ENCODE measurements around the gene KASH5.
"Not testable (repeated sequence)": the region's sequence is repeated elsewhere in the genome, so short reads cannot be mapped to it uniquely, and the experiment has no call there.

KASH5 gene

GRCh38 chr19:49436381-49437017 lies 48.5 kb downstream of the KASH5 start:
- no peak for DNase-seq (ENCODE audit: low spot score)

- DNase-seq (ENCODE audit: low spot score), result no peak
Measured at GRCh38 chr19:49437231-49437630, 49.2 kb downstream of the KASH5 start.

- DNase-seq (ENCODE audit: low spot score), result no peak
Measured at GRCh38 chr19:49438261-49438660, 50.2 kb downstream of the KASH5 start.

GRCh38 chr19:49439836-49440235 lies 51.8 kb downstream of the KASH5 start:
- no peak for DNase-seq (ENCODE audit: low spot score)

GRCh38 chr19:49440439-49441209 lies 52.6 kb downstream of the KASH5 start:
- DNase-seq (ENCODE audit: low spot score), result no peak

GRCh38 chr19:49441210-49441959 lies 53.3 kb downstream of the KASH5 start, which contains the start of gene SLC17A7:
SLC17A7 (minus strand) TSS chr19:49441527; CDS start chr19:49441379, 148 bp downstream.
- DNase-seq (ENCODE audit: low spot score), result peak; percentile 42

- DNase-seq (ENCODE audit: low spot score), result no peak
Measured at GRCh38 chr19:49441960-49442350, 53.9 kb downstream of the KASH5 start.

GRCh38 chr19:49442354-49442753 lies 54.3 kb downstream of the KASH5 start:
- peak; percentile 50 for DNase-seq (ENCODE audit: low spot score)

- peak; percentile 95 for DNase-seq (ENCODE audit: low spot score)
Measured at GRCh38 chr19:49442771-49443365, 54.8 kb downstream of the KASH5 start.

- peak; percentile 91 for DNase-seq (ENCODE audit: low spot score)
Measured at GRCh38 chr19:49443366-49444099, 55.5 kb downstream of the KASH5 start.

- not testable (repeated sequence) for DNase-seq (ENCODE audit: low spot score)
Measured at GRCh38 chr19:49444100-49444700, 56.2 kb downstream of the KASH5 start.

- DNase-seq (ENCODE audit: low spot score), result no peak
Measured at GRCh38 chr19:49445997-49446396, 57.9 kb downstream of the KASH5 start.

GRCh38 chr19:49447485-49448431 lies 59.7 kb downstream of the KASH5 start:
- no peak for DNase-seq (ENCODE audit: low spot score)

- no peak for DNase-seq (ENCODE audit: low spot score)
Measured at GRCh38 chr19:49448432-49448786, 60.4 kb downstream of the KASH5 start.

GRCh38 chr19:49450405-49450804 lies 62.4 kb downstream of the KASH5 start:
- no peak for DNase-seq (ENCODE audit: low spot score)

GRCh38 chr19:49451430-49452181 lies 63.6 kb downstream of the KASH5 start, which contains the start of gene PIH1D1:
PIH1D1 (minus strand) TSS chr19:49451814; CDS start chr19:49451574, 240 bp downstream.
- DNase-seq (ENCODE audit: low spot score), result peak; percentile 96

- peak; percentile 97 for DNase-seq (ENCODE audit: low spot score)
Measured at GRCh38 chr19:49453013-49453756, 65.1 kb downstream of the KASH5 start, which contains the start of gene ALDH16A1. ALDH16A1 (plus strand) TSS chr19:49453225; CDS start chr19:49453332, 107 bp downstream.

- no peak for DNase-seq (ENCODE audit: low spot score)
Measured at GRCh38 chr19:49453757-49454240, 65.8 kb downstream of the KASH5 start.

Data from AG08395 (cell line).